Bone marrow (tissue), 2 donors: Measurements from ENCODE around the gene ITGA7.

Experiments
- DNase-seq, 2 donors: peaks; one replicate each; lab custom pipeline; 2025; lab: John Stamatoyannopoulos, UW

The ITGA7 gene

DNA sequence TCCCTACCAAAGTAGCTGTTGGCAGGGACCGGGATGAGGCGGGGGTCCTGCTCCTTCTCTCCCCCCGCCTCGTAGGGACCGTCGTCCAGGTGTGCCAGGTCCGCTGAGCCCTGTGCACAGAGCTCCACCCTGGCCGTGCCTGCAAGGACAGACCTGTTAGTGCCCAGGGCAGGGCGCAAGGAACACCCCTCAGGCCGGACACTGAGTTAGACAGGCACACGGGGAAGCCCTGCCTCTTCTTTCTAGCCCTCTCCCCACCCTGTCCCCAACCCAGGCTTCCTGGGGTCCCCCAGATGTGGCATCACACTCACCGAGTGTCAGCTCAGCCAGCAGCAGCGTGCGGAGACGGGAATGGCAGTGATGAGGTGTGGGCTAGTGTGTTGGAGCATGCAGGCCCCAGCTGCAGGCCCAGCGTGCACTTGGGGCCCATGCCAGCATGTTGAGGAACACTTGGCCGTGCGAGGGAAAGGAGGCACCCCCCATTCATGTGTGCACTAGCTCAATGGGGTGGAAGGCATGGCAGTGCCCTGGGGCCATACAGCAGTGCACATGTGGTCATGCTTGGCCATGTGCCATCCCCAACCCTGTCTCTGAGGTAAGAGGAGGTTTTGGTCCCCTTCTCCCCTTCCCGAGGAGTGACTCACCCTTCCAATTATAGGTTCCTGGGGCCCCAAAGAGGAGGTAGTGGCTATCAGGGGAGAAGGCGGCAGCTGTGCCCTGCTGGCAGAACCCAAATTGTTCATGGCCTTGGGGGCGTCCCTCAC is 7.3 kb downstream of the ITGA7 start:
- no peak for DNase-seq

GRCh38 chr12:55699471-55700055 is 8.1 kb downstream of the ITGA7 start:
- no peak for DNase-seq

DNA sequence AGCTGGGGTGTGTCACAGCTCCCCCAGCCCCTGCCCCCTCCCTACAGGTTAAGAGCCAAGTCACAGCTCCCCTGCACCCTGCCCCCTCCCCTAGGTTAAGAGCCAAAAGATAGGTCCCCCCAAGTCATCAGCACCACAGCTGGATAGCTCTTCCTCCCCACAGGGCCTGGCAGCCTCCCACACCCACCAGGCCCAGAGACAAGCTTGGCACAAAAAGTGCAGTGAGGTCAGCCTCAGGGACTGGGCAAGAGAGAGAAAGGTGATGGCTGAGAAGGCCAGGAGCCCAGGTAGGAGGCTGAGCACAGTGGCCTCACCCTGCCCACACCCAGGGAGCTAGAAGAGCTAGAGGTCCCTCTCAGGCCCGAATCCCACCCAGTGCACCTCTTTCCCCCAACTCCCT is 8.7 kb downstream of the ITGA7 start:
- DNase-seq: no peak

GRCh38 chr12:55698241-55698955 is 9.3 kb downstream of the ITGA7 start:
- DNase-seq: no peak

DNA sequence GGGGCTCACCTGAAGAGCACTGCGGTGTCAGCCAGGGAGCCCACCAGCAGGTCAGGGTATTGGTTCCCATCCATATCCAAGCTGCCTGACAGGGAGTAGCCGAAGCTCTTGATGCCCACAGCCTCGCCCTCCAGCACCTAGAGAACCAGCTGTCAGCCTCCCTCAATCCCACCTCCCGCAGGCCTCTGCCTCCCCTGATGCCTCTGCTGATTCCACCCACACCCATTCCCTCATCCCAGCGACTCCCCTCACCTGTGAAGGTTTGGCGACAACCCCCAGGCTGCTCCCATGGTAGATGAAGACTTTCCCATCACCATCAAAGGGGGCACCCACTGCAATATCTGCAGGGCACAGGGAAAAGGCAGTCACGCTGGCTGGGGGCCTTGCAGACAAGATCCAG is 10.0 kb downstream of the ITGA7 start:
- DNase-seq: no peak

DNA sequence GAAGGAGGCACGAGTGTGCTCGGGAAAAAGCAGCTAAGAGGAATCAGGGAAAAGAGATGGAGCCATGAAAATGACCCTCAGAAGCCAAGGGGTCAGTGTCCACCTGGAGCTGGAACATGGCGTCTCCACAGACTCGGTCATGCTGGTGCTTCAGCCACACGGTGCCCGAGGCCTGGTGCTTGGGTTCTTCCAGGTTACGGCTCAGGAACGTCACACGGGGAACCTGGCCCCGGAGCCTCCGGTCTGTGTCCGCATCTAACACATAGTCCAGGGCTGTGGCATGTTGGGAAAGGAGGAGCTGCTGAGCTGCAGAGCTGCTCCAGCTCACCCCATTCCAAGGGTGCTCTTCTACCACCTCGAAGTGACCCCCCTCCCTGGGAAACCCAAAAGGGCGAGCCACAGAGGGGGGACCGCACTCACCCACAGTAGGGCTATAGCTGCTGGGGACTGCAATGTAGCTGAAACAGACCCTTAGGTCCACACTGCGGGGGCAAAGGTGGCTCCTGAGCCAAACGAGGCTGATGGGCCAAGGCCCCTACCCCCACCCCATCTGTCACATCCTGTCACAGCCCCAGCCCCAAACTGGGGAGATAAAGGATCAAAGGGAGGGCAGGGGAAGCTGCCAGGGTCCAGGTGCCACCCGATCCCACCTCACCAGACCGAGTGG is 10.8 kb downstream of the ITGA7 start:
- no peak for DNase-seq

DNA sequence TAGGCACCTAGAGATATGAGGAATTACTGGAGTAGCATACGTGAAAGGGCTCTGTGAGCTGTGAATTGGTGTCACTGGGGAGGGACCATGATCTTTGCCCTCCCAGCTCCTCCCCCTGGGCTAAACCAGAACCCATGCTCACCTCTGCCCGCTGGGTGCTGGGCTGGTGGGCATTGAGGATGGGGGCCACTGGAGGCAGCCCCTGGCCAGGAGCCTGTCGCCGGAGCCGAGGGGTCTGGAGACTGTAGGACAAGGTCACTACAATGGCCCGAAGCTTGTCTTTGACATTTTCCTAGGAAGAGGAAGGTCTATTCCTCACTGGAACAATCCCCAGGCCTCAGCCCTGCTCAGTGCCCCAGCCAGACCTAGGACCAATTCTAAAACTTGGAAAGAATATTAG is 11.6 kb downstream of the ITGA7 start:
- DNase-seq: no peak

- DNase-seq: no peak
Measured at GRCh38 chr12:55695349-55695748, 12.4 kb downstream of the ITGA7 start.

DNA sequence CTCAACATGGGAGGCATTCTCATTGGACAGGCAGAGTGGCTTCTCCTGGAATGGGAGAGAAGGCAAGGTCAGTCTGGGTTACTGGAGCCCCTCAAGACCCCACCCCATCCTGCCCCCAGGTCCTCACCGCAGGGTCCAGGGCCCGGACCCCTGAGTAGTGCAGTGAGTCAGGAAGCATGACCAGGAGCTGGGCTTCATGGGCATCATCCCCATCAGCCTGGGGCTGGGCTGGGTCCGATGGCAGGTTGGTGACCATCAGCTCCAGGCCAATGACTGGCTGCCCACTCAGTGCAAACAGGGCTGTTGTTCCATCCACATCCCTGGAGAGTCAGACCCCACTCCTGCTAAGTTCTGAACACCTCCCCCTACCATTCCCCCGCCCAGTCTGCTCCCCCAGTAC is 13.1 kb downstream of the ITGA7 start:
- no peak for DNase-seq

- DNase-seq: no peak
Measured at GRCh38 chr12:55694188-55694515, 13.6 kb downstream of the ITGA7 start.

DNA sequence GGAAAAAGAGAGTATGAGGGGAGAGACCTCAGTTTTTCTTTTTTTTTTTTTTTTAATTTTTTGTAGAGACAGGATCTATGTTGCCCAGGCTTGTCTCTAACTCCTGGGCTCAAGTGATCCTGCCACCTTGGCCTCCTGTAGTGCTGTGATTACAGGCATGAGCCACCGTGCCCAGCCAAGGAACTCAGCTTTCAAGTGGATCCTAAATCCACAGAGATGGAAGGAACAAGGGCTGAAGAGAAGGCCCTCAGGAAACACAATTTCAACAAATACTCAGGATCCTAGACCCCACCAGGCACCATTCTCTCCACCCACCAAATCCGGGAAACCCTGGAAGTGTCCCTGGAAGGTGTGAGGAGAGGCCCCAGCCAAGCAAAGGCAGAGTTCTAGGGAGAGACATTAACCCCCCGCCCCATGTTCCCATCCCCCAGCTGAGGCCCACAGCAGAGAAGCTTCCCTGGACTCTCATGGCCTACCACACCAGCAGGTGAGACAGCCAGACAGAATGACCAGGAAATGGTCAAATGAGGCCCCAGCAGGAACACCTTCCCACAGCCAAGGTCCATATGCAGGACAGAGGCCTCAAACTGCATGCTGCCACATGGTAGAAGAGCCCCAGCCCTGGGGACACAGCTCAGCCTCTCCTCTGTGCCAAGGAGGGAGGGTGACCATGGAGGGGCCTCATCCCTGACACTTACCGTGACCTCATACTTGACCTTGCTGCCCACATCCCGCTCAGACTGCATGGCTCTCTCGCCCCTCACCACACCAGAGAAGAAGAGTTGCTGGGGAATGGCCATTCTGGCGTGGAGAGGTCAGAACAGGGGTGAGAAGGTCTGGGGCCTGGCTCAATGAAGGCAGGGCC is 14.1 kb downstream of the ITGA7 start:
- DNase-seq: no peak

DNA sequence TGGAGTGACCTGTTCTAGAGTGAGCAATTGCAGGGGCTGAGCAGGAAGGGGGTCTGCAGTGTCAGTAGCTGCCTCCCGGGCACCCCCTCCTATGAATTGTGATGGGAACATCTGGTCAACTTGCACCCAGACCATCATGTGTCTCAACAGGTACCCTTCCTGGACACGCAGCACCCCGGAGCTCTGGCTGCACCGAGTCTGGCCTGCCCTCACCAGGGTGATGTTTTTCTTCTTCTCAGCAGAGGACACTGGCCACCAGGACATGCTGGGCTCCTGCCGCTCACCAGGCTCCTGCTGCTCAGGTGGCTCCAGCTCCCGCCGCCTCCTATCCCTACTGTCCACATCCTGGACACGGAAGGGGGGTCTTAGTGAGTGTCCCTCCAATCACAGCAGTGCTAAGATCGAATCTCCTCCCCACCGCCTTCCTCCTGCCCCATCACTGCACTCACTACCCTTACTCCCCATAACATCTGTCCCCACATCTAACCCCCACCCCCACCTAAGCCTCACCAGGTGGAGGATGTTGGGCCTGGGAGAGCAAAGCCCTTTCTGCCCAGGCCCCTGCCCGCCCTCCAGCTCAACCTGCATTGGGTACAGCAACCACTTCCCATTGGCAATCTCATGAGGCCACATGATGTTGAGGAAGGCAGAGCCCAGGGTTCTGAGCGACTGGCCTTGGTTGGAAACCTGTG is 14.9 kb downstream of the ITGA7 start:
- DNase-seq: no peak

DNA sequence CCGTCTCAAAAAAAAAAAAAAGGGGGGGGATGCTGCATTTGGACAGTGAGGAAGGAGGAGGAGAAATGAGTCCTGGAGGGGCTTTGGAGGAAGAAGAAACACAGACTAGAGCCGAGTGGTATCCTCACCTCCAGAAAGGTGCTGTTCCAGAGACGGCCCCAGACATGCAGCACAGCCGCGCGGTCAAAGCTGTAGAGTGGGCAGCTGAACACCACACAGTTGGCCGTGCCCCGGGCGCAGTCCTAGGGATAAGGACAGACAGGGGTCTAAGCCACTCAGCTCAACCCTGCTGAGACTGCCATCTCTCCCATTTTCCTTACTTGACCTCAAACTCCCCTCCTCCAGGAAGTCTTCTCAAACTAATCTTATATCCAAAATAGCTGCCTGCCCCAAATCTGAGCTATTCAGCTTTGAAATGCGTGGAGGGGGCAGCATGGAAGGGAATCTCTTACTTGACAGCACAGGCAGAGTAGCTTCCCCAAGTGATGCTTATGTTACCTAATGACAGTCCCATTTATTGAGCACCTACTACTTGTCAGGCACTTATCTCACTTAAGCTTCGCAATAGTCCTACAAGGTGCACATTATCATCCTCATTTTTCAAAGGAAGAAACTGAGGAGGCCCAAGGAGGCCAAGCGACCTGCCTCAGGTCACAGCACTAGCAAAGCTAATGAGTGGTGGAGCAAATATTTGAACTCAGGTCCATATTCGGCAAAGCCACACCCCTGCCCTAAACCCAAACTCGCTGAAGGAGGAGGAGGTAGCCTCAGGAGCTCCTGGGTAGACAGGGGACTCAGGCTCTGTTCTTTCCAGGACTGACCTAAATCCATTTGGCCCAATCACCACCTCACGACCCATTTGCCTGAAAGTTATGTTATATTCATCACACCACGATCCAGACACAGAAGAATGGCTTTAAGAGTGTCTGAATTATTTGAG is 18.7 kb downstream of the ITGA7 start:
- no peak for DNase-seq

GRCh38 chr12:55687746-55688145 is 20.0 kb downstream of the ITGA7 start:
- no peak for DNase-seq

DNA sequence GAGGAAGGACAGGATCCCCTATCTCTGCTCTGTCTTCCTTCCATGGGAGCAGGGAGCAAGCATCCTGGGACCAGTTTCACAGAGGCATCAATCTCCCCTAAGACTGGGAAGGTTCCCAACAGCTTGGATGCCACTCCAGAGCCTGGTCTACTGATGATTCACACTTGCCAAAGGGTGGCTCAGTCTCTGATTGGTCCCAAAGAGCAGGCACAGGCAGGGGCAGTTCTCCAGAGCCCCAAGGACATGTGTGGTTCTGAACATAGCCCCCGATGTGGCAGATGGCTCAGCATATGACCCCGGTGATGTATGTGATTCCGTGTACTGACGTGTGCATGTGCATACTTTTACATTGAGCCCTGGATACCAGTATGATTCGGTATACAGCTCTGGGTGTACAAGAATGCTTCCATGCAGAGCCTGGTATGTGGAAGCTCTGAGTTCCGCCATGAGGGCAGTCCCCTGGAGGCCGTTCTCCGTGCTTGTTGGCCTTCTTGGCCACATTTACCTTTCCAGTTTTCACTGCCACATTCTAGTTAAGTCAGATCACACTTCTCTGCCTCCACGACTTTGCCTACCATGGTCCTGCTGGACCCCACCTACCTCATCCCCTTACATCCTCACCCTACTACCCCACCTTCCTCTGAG is 21.2 kb downstream of the ITGA7 start:
- no peak for DNase-seq

- no peak for DNase-seq
Measured at GRCh38 chr12:55685671-55686070, 22.0 kb downstream of the ITGA7 start.

DNA sequence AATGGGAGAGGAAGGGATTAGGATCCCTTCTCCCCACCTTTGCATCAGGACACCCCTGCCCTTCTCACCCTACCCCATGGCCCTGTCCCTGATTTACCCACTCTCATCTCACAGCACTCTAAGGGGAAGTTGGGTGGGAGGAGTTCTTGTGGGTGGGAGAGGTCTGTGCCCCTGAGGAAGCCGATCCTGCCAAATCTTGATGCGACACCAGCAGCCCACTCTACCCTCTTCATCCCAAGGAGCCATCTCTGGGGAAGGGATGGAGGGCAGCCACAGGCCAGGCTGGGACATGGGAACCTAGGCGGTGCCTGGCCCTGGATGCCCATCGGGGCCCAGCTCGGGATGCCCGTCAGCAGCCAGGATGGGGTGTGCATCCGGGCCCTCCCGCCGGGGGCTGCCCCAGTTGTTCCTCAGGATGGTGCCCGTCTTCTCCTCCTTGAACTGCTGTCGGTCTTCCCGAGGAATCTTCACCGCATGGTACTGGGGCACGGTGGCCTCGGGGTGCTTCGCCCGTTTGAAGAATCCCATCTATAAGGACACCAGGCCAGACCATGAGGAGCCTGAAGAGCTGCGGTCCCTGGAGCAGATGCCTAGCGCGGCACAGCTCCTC is 22.8 kb downstream of the ITGA7 start:
- DNase-seq: no peak

DNA sequence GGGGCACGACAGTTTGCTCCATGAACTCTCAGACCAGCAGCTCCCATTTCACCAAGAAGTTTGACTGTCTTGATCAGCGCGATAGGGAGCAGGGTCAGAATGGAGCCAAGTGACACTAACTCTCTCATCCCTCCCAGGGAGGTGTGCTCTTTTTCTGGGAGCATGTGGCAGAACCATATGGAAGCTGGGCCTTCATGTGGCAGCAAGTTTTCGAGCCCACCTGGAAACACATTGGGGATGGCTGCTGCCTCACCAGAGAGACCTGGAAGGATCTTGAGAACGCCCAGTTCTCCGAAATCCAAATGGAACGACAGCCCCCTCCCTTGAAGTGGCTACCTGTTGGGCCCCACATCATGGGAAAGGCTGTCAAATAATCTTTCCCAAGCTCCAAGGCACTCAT is 24.0 kb downstream of the ITGA7 start:
- DNase-seq: no peak

DNA sequence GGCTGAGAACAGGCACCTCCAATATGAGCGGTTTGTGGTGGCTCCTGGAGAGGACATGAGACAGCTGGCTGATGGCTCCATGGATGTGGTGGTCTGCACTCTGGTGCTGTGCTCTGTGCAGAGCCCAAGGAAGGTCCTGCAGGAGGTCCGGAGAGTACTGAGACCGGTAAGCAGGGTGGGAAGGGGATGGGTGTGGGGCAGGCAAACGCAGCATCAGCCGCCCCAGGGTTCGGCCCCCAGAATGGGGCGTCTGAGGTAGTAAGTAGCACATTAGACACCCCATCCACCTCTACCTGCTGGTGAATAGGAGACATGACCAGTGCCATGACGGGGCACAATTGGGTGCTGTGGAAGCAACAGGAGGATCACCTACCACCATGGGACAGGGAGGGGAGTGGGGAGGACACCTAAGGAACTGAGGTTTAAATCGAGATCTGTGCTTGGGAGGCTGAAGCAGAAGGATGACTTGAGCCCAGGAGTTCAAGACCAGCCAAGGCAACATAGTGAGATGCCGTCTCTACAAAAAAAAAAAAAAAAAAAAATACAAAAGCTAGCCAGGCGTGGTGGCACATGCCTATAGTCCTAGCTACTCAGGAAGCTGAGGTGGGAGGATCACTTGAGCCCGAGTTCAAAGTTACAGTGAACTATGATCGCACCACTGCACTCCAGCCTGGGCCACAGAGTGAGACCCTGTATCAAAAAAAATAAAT is 25.5 kb downstream of the ITGA7 start:
- no peak for DNase-seq
